SIG-M5 treated with dmso at 0.1 percent for 504 hours (cell line): ENCODE measurements around the gene FBXO15.

Experiments
- DNase-seq: peaks from one replicate; lab custom pipeline; 2025; ENCODE audit not compliant: unreplicated experiment; lab: John Stamatoyannopoulos, UW

Gene FBXO15

GRCh38 chr18:74147779-74148542 lies at the start of gene FBXO15, which contains the start of gene TIMM21:
Gene FBXO15 (minus strand): TSS chr18:74147834. CDS start chr18:74147785, 49 bp downstream.
Gene TIMM21 (plus strand): TSS chr18:74148523. CDS start chr18:74148809, 286 bp downstream.
- peak; percentile 97 for DNase-seq

GRCh38 chr18:74196220-74197119 lies 48.8 kb upstream of the FBXO15 start:
- DNase-seq = peak; percentile 74

- DNase-seq = no peak
Measured at GRCh38 chr18:74194691-74195090, 47.1 kb upstream of the FBXO15 start.

GRCh38 chr18:74191577-74191976 lies 43.9 kb upstream of the FBXO15 start:
- no peak for DNase-seq

- no peak for DNase-seq
Measured at GRCh38 chr18:74190086-74190485, 42.5 kb upstream of the FBXO15 start.

GRCh38 chr18:74186661-74187060 lies 39.0 kb upstream of the FBXO15 start:
- no peak for DNase-seq

GRCh38 chr18:74185860-74186259 lies 38.2 kb upstream of the FBXO15 start:
- no peak for DNase-seq

- DNase-seq = no peak
Measured at GRCh38 chr18:74184875-74185274, 37.2 kb upstream of the FBXO15 start.

GRCh38 chr18:74183130-74183529 lies 35.5 kb upstream of the FBXO15 start:
- no peak for DNase-seq

GRCh38 chr18:74182335-74182734 lies 34.7 kb upstream of the FBXO15 start:
- DNase-seq = no peak

- no peak for DNase-seq
Measured at GRCh38 chr18:74179623-74180199, 32.1 kb upstream of the FBXO15 start.

- no peak for DNase-seq
Measured at GRCh38 chr18:74178884-74179283, 31.2 kb upstream of the FBXO15 start.

GRCh38 chr18:74175658-74176057 lies 28.0 kb upstream of the FBXO15 start:
- no peak for DNase-seq

- DNase-seq = no peak
Measured at GRCh38 chr18:74173434-74173750, 25.8 kb upstream of the FBXO15 start.

GRCh38 chr18:74172697-74173433 lies 25.2 kb upstream of the FBXO15 start:
- DNase-seq = no peak

GRCh38 chr18:74171910-74172606 lies 24.4 kb upstream of the FBXO15 start:
- DNase-seq = no peak

- no peak for DNase-seq
Measured at GRCh38 chr18:74166386-74166785, 18.8 kb upstream of the FBXO15 start.

- DNase-seq = no peak
Measured at GRCh38 chr18:74163019-74163660, 15.5 kb upstream of the FBXO15 start.

GRCh38 chr18:74155276-74155675 lies 7.6 kb upstream of the FBXO15 start:
- no peak for DNase-seq

GRCh38 chr18:74154716-74155115 lies 7.1 kb upstream of the FBXO15 start:
- DNase-seq = no peak
